NCI-H1436 (cell line): ENCODE results near the gene GJD3.
A peak's percentile ranks its signal among the peaks of the same experiment; 100 is the strongest.
"Not testable (repeated sequence)": the region's sequence is repeated elsewhere in the genome, so short reads cannot be mapped to it uniquely, and the experiment has no call there.

Source experiments
- DNase-seq: peaks from one replicate; lab custom pipeline; 2025; lab: John Stamatoyannopoulos, UW

The GJD3 gene

DNA sequence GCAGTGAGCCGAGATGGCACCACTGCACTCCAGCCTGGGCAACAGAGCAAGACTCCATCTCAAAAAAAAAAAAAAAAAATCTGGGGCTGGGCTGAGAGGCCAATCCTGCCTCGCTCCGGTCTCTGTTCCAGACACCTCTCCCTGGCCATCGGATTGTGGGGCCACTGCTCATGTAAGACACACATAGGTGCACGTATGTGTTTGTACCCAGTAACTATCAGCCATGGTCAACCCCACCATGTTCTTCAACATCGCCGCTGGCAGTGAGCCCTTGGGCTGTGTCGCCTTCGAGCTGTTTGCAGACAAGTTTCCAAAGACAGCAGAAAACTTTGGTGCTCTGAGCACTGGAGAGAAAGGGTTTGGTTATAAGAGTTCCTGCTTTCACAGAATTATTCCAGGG is 3.2 kb upstream of the GJD3 start:
- not testable (repeated sequence) for DNase-seq

DNA sequence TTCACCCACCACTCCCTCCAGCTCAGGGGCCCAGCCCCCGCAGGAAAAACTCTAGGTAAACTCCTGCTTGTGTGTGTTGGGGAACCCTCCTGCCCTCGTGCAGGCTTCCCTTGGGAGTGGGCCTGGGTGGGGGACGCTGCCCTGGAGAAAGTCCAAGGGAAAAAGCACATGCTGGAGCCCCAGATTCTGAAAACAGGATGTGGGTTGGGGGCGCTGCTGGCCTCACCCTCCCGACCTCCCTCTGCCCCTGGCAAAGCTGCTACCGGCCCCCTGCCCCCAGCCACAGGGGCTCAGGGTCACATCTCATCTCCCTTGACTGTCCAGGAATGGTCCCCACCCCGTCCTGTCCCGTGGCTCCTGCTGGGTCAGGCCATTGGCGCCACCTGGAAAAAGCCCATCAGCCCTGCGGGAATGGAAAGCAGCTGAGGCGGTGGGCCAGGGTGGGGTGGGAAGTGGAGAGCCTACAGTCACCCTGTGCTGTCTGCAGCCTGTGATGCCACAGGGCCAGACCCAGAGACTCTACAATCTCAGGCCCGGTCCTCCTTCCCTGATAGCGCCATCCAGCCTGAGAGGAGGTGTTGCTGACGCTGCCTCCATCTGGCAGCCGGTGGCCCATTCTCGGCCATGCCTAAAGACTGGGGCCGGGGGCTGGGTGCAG is 2.5 kb upstream of the GJD3 start:
- no peak for DNase-seq

DNA sequence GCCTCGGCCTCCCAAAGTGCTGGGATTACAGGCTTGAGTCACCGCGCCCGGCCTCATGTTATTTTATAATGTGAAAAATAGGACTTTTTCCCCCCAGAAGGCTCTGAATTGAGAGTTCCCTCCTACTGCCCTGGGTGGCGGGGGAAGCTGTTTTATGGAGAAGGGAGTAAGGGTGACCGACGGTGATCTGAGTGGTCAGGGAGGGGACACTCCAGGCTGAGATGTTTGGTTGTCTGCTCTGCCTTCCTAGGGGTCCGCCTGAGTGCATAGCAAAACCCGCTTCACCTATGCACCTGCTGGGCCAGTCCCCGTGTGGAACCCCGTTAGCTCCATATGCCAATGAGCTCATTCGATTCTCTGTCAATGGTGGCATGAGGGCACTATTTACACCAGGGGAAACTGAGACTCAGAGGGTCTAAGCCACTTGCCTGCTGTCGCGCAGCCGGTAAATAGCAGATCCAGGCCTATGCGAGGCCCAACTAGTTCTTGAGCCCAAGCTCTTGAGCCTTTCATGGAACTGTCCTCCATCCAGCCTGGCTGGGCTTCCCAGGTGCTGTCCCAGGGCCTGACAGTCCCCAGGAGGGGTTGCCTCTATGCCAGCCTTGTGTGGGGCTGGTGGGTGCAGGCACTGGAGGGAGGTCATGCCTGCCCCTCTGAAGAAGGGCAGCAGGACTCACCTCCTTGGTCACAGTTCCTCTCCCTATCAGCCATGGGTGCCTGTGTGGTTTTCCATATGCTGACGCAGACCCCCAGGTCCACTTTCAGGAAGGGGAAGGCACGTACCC is 1.7 kb upstream of the GJD3 start:
- DNase-seq = no peak

DNA sequence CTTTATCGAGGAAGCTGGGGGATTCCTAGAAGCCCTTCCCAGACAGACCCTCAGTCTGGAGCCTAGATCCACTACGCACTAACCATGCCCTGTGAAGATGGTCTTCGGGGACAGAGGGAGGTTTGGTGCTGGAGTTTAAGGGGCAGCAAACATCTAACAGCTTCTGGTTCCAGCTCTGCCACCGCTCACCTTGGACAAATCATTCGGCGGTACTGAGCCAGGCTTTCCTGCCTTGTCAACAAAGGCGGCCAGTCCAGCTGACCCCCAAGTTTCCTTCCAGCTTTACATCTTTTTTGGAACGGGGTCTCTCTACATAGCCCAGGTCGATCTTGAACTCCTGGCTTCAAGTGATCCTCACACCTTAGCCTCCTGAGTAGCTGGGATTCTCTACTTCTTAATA is 369 bp upstream of the GJD3 start:
- DNase-seq = no peak

DNA sequence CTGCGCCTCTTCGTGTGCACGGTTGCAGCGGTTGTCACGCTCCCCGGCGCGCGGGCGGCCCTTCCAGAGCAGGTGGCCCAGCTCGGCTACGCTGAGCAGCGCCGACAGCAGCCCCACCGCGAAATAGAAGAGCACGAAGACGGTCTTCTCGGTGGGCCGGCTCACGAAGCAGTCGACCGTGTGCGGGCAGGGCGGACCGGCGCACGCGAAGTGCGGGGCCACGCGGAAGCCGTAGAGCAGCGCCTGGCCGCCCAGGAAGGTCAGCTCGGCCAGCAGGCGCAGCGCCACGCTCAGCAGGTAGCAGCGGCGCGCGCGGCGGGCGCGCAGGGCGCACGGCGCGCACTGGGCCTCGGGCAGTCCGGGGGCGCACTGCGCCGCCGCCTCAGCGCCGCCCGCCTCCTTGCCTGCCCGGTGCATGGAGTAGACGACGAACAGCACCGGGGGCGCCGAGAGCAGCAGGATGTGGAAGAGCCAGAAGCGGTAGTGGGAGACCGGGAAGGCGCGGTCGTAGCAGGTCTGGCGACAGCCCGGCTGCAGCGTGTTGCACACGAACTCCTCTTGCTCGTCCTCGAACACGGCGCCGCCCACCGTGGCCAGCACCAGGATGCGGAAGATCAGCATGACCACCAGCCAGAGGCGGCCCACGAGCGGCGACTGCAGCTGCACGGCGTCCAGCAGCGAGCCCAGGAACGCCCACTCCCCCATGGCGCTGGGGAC is 1.3 kb downstream of the GJD3 start:
- no peak for DNase-seq

DNA sequence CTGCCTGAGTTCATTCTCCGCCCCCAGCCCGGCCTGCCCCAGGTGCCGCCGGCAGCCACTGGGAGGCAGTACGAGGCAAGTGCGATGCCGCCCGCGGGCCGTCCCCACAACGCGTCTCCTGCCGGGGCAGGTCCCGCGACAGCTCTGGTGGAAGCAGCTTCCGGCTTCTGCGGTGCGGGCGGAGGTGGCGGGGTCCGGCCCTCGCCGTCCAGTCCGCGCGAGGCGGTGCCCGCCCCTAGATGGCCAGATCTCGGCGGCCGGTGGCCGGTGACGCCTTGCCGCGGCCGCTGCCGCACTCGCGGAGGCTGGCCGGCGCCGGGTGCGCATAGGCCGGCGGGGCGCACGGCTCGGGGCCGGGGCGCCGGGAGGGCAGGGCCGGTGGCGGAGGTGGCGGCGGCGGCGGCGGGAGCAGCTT is 1.8 kb downstream of the GJD3 start:
- DNase-seq = peak; percentile 82

DNA sequence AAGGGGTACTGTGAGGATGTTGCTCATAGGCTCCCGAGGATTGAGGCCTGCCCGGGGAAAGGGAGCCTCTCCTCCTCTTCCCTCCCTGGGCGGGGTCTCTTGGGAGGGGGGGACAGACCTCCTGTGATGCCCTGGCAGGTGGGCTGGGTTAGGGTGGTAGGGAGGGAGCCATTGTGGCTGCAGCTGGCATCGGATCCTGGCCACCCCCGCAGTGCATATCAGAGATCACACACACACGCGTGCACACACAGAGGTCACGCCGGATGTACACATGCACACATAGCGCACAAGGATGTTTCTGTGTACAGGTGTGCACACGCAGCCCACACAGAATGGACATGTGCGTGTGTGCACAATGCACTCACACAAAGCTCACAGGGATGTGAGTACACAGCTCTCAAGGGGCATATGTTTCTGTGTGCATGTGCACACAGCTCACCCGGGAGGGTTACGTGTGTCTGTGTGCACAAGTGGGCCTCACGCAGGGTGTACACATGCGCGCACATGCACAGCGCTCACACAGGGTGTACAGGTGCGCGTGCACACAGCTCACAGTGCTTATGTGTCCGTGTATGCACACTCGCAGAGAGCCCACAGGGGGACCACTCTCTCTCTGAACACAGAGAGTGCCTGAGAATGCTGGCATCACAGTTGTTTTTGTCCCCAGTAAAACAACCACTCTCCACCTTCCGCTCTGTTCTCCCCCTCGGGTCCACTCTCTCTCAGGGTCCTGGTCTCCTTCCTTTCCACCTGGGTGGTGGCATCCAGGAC is 2.4 kb downstream of the GJD3 start:
- no peak for DNase-seq

- no peak for DNase-seq
Observed at GRCh38 chr17:40361063-40361924, 3.2 kb downstream of the GJD3 start.

DNA sequence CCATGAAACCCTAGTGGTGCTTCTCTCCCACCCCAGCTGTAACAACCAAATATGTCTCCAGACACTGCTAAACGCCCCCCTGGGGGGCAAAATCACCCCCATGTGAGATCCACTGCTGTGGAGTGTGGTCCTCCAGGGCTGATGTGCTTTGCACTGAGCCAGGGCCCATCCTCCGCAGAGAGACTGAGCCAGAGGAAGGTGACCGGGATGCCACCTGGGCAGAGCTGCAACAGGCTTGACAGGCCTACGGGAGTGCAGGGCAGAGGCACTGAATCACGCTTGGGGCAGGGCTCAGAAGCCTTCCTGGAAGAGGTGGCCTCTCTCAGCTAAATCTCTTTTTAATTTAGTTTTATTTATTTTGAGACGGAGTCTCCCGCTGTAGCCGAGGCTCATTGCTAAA is 4.4 kb downstream of the GJD3 start:
- DNase-seq = no peak

GRCh38 chr17:40358323-40359038 is 6.1 kb downstream of the GJD3 start:
- DNase-seq = peak; percentile 86

DNA sequence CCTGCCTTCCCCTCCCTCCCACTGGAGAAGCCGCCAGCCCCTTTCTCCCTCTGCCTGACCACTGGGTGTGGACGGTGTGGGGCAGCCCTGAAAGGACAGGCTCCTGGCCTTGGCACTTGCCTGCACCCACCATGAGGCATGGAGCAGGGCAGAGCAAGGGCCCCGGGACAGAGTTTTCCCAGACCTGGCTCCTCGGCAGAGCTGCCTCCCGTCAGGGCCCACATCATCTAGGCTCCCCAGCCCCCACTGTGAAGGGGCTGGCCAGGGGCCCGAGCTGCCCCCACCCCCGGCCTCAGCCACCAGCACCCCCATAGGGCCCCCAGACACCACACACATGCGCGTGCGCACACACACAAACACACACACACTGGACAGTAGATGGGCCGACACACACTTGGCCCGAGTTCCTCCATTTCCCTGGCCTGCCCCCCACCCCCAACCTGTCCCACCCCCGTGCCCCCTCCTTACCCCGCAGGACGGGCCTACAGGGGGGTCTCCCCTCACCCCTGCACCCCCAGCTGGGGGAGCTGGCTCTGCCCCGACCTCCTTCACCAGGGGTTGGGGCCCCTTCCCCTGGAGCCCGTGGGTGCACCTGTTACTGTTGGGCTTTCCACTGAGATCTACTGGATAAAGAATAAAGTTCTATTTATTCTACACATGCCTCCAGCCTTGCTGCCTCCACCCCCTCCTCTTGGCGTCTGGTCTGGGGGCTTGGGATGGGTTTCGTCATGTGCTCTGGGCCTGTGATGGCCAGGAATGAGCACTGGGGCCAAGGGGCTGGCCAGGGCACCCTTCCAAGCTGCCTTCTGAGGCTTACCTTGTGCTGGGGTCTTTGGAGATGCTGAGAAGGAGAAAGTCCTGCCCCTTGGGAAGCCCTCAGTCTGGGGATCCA is 7.3 kb downstream of the GJD3 start:
- no peak for DNase-seq

- no peak for DNase-seq
Observed at GRCh38 chr17:40355804-40356758, 8.5 kb downstream of the GJD3 start.

DNA sequence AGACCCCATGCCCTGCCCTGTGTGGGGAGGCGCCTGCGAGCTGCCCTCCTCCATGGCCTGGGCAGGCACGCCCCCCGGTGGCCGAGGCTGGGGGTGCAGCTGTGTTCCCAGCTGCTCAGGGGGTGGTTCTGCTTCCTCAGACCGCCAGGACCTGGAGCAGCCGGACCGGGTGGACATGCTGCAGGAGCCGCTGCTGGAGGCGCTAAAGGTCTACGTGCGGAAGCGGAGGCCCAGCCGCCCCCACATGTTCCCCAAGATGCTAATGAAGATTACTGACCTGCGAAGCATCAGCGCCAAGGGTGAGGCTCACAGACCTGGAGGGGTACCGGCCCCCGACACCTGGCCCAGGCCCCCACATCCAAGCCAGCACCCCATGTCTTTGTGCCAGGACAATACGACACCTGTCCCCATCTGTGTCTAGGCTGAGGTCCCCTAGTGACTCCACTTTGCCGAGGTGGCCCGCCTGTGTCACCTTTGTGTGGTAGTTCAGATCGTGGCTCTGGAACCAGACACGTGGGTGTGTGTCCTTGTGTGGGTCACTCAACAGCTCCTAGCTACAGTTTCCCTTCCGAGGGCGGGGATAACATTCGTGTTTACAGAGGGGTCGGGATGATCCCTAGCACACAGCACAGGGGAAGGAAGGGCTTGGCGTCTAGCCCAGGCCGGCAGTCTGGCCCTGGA is 9.3 kb downstream of the GJD3 start:
- peak; percentile 64 for DNase-seq

DNA sequence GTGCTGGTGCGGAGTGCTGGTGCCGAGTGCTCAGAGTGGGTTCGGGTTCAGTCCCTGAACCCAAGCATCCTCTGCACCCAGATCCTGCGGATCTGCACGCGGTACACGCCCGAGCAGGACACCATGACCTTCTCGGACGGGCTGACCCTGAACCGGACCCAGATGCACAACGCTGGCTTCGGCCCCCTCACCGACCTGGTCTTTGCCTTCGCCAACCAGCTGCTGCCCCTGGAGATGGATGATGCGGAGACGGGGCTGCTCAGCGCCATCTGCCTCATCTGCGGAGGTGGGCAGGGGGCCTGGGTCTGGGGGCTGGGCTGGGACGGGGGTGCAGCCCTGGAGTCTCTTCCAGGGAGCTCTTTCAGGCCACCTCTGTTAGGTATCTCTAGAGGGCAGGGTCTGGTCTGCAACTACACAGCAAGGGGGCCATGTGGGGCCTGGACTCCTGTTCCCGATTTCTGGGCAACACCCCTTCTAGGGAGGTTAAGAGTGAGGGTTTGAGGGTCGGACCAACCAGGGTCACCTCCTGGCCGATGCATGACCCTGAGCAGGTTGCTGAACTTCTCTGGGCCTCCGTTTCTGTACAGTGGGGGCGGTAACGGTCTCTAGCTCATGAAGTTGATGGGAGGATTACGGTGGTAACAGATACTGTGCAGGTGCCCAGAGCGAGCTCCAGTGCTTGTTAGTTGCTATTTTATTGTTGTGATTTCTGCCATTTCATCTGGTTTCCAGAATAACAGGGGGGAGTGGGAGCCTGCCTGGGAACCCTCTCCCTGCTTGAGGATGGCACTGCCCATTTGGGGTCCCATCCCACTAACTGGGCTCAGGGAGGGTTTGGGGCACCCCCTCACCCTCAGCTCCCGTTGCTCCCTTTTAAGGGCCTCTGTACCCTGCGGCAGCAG is 10.1 kb downstream of the GJD3 start:
- DNase-seq = no peak

DNA sequence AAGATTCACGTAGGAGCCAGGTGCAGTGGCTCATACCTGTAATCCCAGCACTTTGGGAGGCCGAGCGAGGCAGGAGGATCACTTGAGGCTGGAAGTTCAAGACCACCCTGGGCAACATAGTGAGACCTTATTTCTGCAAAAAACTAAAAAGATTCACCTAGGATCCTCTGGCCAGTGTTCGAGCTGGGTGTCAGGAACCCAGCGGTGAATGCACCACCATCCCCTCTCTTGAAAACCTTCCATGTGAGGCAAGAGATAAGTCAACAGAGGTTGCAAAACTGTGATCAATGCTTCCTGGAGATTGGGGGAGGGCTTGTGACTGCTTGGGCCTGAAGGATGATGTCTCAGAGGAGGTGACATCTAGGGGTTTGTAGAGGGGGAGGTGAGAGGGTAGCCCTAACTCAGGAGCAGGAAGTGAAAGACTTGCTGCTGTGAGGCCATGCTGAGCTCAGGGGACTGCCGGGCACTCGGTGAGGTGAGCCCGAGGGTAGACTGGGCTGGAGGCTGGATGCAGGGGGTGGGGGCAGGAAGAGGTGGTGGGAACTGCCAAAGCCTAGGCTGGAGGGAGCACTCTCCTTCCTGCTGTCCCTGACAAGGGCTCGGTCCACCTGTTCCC is 11.7 kb downstream of the GJD3 start:
- no peak for DNase-seq

- no peak for DNase-seq
Observed at GRCh38 chr17:40352237-40352778, 12.2 kb downstream of the GJD3 start.
